ENCODE measurements around the gene DNAJC5.
"Not testable (repeated sequence)": the region's sequence is repeated elsewhere in the genome, so short reads cannot be mapped to it uniquely, and the experiment has no call there.

Gene DNAJC5

GRCh38 chr20:63908008-63908682 is 13.2 kb downstream of the DNAJC5 start:
- no peak for DNase-seq (ENCODE audit: low read depth)

- DNase-seq (ENCODE audit: low read depth): no peak
These were observed 16.2 kb downstream of the DNAJC5 start for GRCh38 chr20:63911176-63911575.

- DNase-seq (ENCODE audit: low read depth): no peak
These were observed 18.8 kb downstream of the DNAJC5 start for GRCh38 chr20:63913768-63914167.

- no peak for DNase-seq (ENCODE audit: low read depth)
These were observed 20.5 kb downstream of the DNAJC5 start for GRCh38 chr20:63915471-63915870.

DNA sequence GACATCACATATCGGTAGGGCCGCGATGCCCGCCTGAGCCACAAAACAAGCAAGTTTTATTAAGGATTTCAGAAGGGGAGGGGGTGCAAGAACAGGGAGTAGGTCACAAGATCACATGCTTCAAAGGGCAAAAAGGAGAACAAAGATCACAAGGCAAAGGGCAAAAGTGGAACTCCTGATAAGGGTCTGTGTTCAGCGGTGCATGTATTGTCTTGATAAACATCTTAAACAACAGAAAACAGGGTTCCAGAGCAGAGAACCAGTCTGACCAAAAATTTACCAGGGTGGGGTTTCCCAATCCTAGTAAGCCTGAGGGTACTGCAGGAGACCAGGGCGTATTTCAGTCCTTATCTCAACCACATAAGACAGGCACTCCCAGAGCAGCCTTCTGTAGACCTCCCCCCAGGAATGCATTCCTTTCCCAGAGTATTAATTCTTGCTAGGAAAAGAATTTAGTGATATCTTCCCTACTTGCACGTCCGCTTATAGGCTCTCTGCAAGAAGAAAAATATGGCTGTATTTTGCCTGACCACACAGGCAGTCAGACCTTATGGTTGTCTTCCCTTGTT is 21.5 kb downstream of the DNAJC5 start:
- not testable (repeated sequence) for DNase-seq (ENCODE audit: low read depth)

GRCh38 chr20:63917811-63918210 is 22.9 kb downstream of the DNAJC5 start:
- DNase-seq (ENCODE audit: low read depth): no peak

- DNase-seq (ENCODE audit: low read depth): no peak
These were observed 24.2 kb downstream of the DNAJC5 start for GRCh38 chr20:63919130-63919529.

GRCh38 chr20:63920226-63920625 is 25.3 kb downstream of the DNAJC5 start:
- DNase-seq (ENCODE audit: low read depth): no peak

- DNase-seq (ENCODE audit: low read depth): no peak
These were observed 28.7 kb downstream of the DNAJC5 start for GRCh38 chr20:63923651-63924050.

- no peak for DNase-seq (ENCODE audit: low read depth)
These were observed 29.3 kb downstream of the DNAJC5 start for GRCh38 chr20:63924241-63924640.

DNA sequence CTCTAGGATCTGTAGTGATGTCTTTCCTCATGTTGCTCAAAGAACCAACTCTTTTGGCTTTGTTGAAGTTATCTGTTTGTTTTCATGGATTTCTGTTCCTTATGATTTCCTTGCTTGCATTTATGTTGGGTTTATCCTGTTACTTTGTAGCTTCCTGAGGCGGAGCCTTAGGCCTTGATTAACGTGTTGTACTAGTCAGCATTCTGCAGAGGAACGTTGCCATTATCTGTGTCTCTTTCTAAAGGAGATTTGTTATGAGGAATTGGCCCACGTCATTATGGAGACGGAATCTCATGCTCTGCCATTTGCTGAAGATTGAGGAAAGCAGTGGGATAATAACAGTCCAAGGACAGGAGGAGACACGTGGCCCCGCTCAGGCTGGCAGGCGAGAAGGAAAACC is 31.4 kb downstream of the DNAJC5 start:
- no peak for DNase-seq (ENCODE audit: low read depth)

DNA sequence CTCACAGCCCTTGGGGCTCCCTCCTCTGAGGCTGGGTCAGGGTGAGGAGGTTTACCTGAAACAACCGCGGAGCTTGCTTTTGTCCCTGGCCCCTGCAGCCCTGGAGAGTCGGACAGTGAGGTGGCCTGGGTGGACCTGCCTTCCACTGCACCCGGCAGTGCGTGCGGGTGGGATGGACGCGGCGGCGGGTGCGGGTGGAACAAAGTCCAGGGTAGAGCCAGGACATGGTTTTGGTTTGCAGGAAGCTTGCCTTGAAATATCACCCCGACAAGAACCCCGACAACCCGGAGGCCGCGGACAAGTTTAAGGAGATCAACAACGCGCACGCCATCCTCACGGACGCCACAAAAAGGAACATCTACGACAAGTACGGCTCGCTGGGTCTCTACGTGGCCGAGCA is 34.1 kb downstream of the DNAJC5 start:
- no peak for DNase-seq (ENCODE audit: low read depth)

GRCh38 chr20:63929473-63929883 is 34.6 kb downstream of the DNAJC5 start:
- DNase-seq (ENCODE audit: low read depth): not testable (repeated sequence)

- DNase-seq (ENCODE audit: low read depth): no peak
These were observed 36.1 kb downstream of the DNAJC5 start for GRCh38 chr20:63930971-63931553.

DNA sequence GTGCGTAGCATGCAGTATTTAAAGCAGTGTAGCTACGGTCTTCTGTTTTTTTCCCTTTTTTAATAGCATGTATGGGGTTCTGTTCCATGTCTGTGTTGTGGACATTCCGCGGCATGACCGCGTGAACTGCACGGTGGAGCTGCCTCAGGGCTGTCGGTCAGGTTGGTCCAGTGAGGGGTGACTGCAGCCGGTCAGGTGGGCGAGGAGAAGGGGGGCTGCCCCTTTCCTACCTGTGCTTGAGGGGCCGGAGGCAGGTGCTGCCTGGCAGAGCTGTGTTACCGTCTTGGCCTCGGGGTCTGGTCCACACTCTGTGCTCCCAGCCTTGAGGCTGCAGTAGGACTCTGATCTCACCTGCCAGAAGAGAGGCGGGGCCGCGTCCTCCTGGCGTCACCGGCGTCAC is 36.8 kb downstream of the DNAJC5 start:
- DNase-seq (ENCODE audit: low read depth): no peak

- DNase-seq (ENCODE audit: low read depth): no peak
These were observed 37.8 kb downstream of the DNAJC5 start for GRCh38 chr20:63932606-63933160.

GRCh38 chr20:63933646-63934045 is 38.7 kb downstream of the DNAJC5 start:
- no peak for DNase-seq (ENCODE audit: low read depth)

DNA sequence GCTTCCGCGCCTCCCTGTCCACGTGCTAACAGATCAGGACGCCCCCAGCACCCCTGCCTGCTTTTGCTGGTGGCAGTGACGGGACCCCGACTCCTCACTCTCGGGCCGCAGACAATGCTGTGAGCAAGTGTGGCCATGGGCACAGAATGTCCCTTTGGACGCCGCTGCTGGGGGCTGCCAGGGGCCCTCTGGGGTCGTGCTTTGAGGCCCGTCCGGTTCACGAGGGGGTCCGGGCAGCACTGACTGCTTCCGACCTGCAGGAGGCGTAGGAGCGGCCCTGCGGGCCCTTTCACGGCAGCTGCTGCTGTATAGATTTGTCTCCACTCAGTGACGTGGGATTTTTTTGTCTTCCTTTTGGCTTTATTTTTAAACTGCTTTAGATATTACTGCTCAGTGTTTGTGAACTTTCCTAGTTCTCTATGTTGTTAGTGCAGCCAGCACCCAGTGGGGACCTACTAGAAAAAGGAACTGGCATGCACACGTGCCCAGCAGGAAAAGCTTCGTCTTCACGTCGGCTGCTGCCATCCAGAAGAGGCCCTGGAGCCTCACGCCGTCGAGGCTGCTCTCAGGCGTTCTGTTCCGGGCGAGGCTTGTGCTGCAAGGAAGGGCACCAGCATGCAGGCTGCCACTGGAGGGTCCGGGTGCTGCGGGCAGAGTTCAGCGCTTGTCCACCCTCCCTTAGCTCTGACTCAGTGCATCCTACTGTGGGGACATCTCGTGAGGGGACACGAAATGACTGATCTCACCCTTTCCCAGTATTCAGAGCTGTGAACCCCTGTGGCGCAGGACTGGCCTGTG is 39.5 kb downstream of the DNAJC5 start:
- no peak for DNase-seq (ENCODE audit: low read depth)

GRCh38 chr20:63935447-63935846 is 40.5 kb downstream of the DNAJC5 start:
- DNase-seq (ENCODE audit: low read depth): no peak

- no peak for DNase-seq (ENCODE audit: low read depth)
These were observed 42.7 kb downstream of the DNAJC5 start for GRCh38 chr20:63937596-63937995.

DNA sequence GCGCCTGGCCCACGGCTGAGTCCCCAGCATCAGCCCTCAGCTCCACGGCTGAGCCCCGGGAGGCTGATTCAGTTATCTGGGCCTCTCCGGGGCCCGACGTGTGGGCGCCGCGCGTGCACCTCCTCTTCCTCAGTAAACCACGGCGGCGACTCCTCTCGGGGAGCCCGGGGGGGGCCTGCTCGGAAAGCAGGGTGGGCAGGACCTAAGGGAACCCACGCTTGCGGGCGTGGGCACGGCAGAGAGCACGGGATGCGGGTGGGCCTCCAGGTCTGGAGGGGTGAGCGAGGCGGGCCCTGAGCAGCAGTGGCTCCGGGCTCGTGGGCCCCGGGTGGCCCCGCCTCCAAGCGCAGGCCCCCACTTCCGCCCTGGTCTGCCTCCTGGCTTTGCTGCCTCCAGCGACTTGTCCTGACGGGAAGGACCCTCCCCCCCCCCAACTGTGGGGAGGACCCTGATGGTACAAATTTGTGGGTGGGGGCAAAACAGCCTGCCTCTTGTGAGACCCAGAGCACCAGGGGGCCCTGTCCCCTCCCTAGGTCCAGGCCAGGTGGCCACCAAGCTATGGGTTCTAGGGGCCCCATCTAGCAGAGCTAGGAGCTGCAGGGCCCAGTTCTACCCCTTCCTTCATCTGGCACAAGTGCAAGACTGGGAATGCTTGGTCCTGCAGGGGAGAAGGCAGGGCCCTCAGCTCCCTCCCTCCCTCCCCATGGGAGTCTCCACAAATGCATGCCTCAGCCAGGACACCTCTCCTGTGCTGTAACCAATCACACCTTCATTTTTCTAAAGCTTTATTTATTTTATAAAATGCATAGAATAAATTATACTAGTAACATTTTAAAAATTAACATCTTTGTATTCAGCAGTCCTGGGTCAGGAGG is 44.4 kb downstream of the DNAJC5 start:
- DNase-seq (ENCODE audit: low read depth): no peak

DNA sequence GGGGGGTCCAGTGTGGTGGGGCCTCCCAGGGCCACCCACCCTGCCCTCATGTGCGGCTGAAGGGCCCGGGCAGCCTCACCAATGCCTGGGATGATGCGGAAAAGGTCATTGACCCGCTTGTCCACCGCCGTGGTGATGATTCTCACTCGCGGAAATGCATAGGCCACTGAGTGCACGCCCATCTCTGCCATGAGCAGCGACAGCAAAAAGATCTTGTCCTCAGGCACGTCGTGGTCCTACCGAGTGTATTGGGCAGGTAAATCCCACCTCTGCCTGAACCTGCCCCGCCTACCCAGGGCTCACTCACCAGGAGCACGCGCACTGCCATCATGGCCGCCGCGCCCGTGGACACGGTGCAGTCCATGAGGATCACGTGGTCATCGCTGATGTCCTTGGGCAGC is 45.1 kb downstream of the DNAJC5 start:
- no peak for DNase-seq (ENCODE audit: low read depth)
